GM12878 (cell line): ENCODE results near the gene SNAP47. TPM values are rescaled to one million over a fixed set of nuclear protein-coding genes. Genes with fewer than 3 reads are reported as not detected.

Experiments
- ATAC-seq: fragments of 200-7000 bp; cut with Tn5 transposase; 3 replicates; pipeline ENCODE4 v1.9.1; 2020; ENCODE audit warnings: mild to moderate bottlenecking, moderate library complexity
- BruUV-seq: library from RNA; stranded (reverse); fragments of 400-500 nt; replicated peaks from 2 replicates; lab custom pipeline; 2021; lab: Mats Ljungman, UMichigan
- CTCF ChIA-PET: fragments of 300-600 bp; sonication (Branson Sonifier 250); formaldehyde crosslinking; extraction: SDS; loops from one replicate; lab custom pipeline; 2021; ENCODE audit warnings: inconsistent platforms; lab: Yijun Ruan, JAX
- POLR2A ChIA-PET: fragments of 350-600 bp; formaldehyde crosslinking; extraction: SDS; loops from one replicate; lab custom pipeline; 2021; ENCODE audit warnings: inconsistent platforms; lab: Charles Lee
- RAD21 ChIA-PET: fragments of 300-600 bp; sonication (Branson Sonifier 250); formaldehyde crosslinking; loops from one replicate; lab custom pipeline; 2023; ENCODE audit warnings: antibody characterized with exemption; ENCODE audit not compliant: unreplicated experiment; lab: Charles Lee
- SMC1A ChIA-PET: fragments of 300-600 bp; sonication (Branson Sonifier 250); formaldehyde crosslinking; loops from one replicate; lab custom pipeline; 2023; ENCODE audit not compliant: unreplicated experiment, uncharacterized antibody; lab: Charles Lee
- DNase-seq: peaks from one replicate; pipeline ENCODE4 v3.0.0-alpha.2; 2011; ENCODE audit warnings: low read depth, low spot score
- FAIRE-seq: peaks from 3 replicates; lab custom pipeline; 2011; peaks lifted over from hg19 to GRCh38; lab: Jason Lieb, UNC
- H2AFZ ChIP-seq: 2 replicates; pipeline ENCODE4 v1.6.0; 2011; ENCODE audit warnings: low read depth, low read length, control low read depth; ENCODE audit not compliant: control insufficient read depth
- H3K27ac ChIP-seq: 2 replicates; pipeline ENCODE4 v1.5.1; 2011; ENCODE audit warnings: control low read depth; ENCODE audit not compliant: control insufficient read depth, insufficient read depth
- H3K27me3 ChIP-seq, 2 experiments: replicated peaks in 1 of 2; 2 replicates each; pipeline versions ENCODE4 v1.6.0 to v1.6.1; 2011; ENCODE audit warnings: low read length in 1 of 2; ENCODE audit not compliant: control insufficient read depth in 2 of 2, insufficient read depth in 2 of 2
- H3K36me3 ChIP-seq, 2 experiments: 2 replicates each; pipeline ENCODE4 v1.5.1; 2011; ENCODE audit warnings: low read length in 1 of 2; ENCODE audit not compliant: control insufficient read depth in 2 of 2, insufficient read depth in 2 of 2
- H3K4me1 ChIP-seq: 2 replicates; pipeline ENCODE4 v1.6.1; 2011; ENCODE audit warnings: mild to moderate bottlenecking, low read length, moderate library complexity, mixed read lengths; ENCODE audit not compliant: control insufficient read depth, insufficient read depth
- H3K4me2 ChIP-seq: 2 replicates; pipeline ENCODE4 v1.6.0; 2011; ENCODE audit warnings: control low read depth; ENCODE audit not compliant: control insufficient read depth, insufficient read depth
- H3K4me3 ChIP-seq: fragments of 200-600 bp; sonication (generic); 2 replicates; pipeline ENCODE4 v1.5.1; 2016
- H3K79me2 ChIP-seq: 2 replicates; pipeline ENCODE4 v1.6.0; 2011; ENCODE audit warnings: low read length; ENCODE audit not compliant: control insufficient read depth, insufficient read depth
- H3K9ac ChIP-seq: 2 replicates; pipeline ENCODE4 v1.8.0; 2011; ENCODE audit warnings: low read length, control low read depth, mixed read lengths; ENCODE audit not compliant: control insufficient read depth, insufficient read depth
- H3K9me3 ChIP-seq: replicated peaks from 3 replicates; pipeline ENCODE4 v1.5.1; 2011; ENCODE audit warnings: mild to moderate bottlenecking, low read length; ENCODE audit not compliant: control insufficient read depth, insufficient read depth
- H4K20me1 ChIP-seq: 2 replicates; pipeline ENCODE4 v1.6.0; 2011; ENCODE audit not compliant: control insufficient read depth, insufficient read depth
- CREM ChIP-seq: IDR thresholded peaks from 2 replicates; pipeline ENCODE4 v1.6.1; 2014; ENCODE audit warnings: antibody characterized with exemption, low read depth
- FOS ChIP-seq: IDR thresholded peaks from 3 replicates; pipeline ENCODE4 v1.6.1; 2011; ENCODE audit warnings: borderline replicate concordance; ENCODE audit not compliant: insufficient read length; ENCODE audit errors: extremely low read depth
- FOXK2 ChIP-seq: fragments of 450-650 bp; IDR thresholded peaks from 2 replicates; pipeline ENCODE4 v1.6.1; 2017; ENCODE audit warnings: mild to moderate bottlenecking, moderate library complexity
- HDAC6 ChIP-seq: fragments of 200-600 bp; sonication (generic); IDR thresholded peaks from one replicate; pipeline ENCODE4 v1.8.0; 2017; ENCODE audit warnings: antibody characterized with exemption; ENCODE audit not compliant: unreplicated experiment
- IKZF2 ChIP-seq, 2 experiments: fragments of 450-650 bp; IDR thresholded peaks; 2 replicates each; pipeline ENCODE4 v1.6.1; 2017; ENCODE audit warnings: mild to moderate bottlenecking in 2 of 2, moderate library complexity in 2 of 2
- KDM1A ChIP-seq: fragments of 200-600 bp; sonication (generic); IDR thresholded peaks from 2 replicates; pipeline ENCODE4 v1.6.1; 2016; ENCODE audit warnings: borderline replicate concordance
- MTA2 ChIP-seq: fragments of 450-650 bp; IDR thresholded peaks from 2 replicates; pipeline ENCODE4 v1.6.1; 2016; ENCODE audit warnings: low read depth, mild to moderate bottlenecking, moderate library complexity
- MTA3 ChIP-seq: IDR thresholded peaks from 2 replicates; pipeline ENCODE4 v1.6.1; 2012; ENCODE audit warnings: low read length, inconsistent platforms, borderline replicate concordance
- MXI1 ChIP-seq: fragments of 150-350 bp; IDR thresholded peaks from 2 replicates; pipeline ENCODE4 v1.6.1; 2011; ENCODE audit warnings: low read depth, mild to moderate bottlenecking, inconsistent platforms, low read length, improper control_type of control experiment
- SMAD5 ChIP-seq: IDR thresholded peaks from 2 replicates; pipeline ENCODE4 v1.6.1; 2016; ENCODE audit warnings: antibody characterized with exemption, low read depth
- STAT1 ChIP-seq: fragments of 450-650 bp; conservative IDR thresholded peaks from 2 replicates; pipeline ENCODE4 v1.6.1; 2014; ENCODE audit warnings: antibody characterized with exemption, mild to moderate bottlenecking
- WGBS: methylation state at CpG from one replicate; pipeline ENCODE4 v1.1.6; 2016; ENCODE audit warnings: low lambda C conversion rate; ENCODE audit not compliant: insufficient replicate concordance, insufficient coverage; ENCODE audit errors: missing lambda C conversion rate; 5-methylcytosine and 5-hydroxymethylcytosine counted together
- in situ Hi-C: fragments of 300-500 bp; cut with MboI; formaldehyde crosslinking; loops from 9 replicates; pipeline ENCODE4 v1.14.3; 2018; ENCODE audit warnings: mixed read lengths
- intact Hi-C: fragments of 100-400 bp; cut with micrococcal nuclease; formaldehyde crosslinking; loops from one replicate; pipeline ENCODE4 v1.14.2; 2022; ENCODE audit not compliant: unreplicated experiment
- polyA plus RNA-seq, 11 experiments: library from polyadenylated mRNA; depleted of rRNA in 4 of 11; unstranded in 6 of 11; stranded (reverse) in 5 of 11; fragments of >200 nt; fragmentation: Nextera tagmentation in 4 of 11; fragmentation: Illumina TruSeq in 1 of 11; extraction: Ambion mirVana in 4 of 11; extraction: Trizol in 1 of 11; gene quantifications; 1 replicate in 1 of 11; 2 replicates in 10 of 11; pipeline versions ENCODE4 v1.2.1 to v1.2.3, GENCODE V29; 2011 to 2016; ENCODE audit warnings: inconsistent platforms in 2 of 11, missing spikeins in 2 of 11, low read depth in 1 of 11
- total RNA-seq, 4 experiments: library from RNA; depleted of rRNA in 3 of 4; stranded (reverse); fragments of >200 nt in 3 of 4; fragmentation: Illumina TruSeq in 1 of 4; extraction: Trizol in 1 of 4; gene quantifications; 2 replicates each; pipeline versions ENCODE4 v1.2.1 to v1.2.3, GENCODE V29; 2013 to 2021
- TF ChIP-seq, protein P1 (sequence below): fragments of 450-650 bp; IDR thresholded peaks from 2 replicates; pipeline ENCODE4 v1.6.1; 2017; ENCODE audit warnings: low read depth, mild to moderate bottlenecking, moderate library complexity
- TF ChIP-seq, protein P2 (sequence below): IDR thresholded peaks from 2 replicates; pipeline ENCODE4 v1.6.1; 2012; ENCODE audit warnings: improper control_type of control experiment, low read depth, low read length; ENCODE audit not compliant: insufficient replicate concordance
- TF ChIP-seq, protein P3 (sequence below): fragments of 450-650 bp; IDR thresholded peaks from 2 replicates; pipeline ENCODE4 v1.6.1; 2017; ENCODE audit warnings: borderline replicate concordance

The SNAP47 gene
- total and polyA plus RNA-seq, 10 of the 15 experiments (the other 5 are each of a cell fraction or from before 2014, with no cell fraction given) = 1.3 to 39.6 (median 25.2) TPM

DNA sequence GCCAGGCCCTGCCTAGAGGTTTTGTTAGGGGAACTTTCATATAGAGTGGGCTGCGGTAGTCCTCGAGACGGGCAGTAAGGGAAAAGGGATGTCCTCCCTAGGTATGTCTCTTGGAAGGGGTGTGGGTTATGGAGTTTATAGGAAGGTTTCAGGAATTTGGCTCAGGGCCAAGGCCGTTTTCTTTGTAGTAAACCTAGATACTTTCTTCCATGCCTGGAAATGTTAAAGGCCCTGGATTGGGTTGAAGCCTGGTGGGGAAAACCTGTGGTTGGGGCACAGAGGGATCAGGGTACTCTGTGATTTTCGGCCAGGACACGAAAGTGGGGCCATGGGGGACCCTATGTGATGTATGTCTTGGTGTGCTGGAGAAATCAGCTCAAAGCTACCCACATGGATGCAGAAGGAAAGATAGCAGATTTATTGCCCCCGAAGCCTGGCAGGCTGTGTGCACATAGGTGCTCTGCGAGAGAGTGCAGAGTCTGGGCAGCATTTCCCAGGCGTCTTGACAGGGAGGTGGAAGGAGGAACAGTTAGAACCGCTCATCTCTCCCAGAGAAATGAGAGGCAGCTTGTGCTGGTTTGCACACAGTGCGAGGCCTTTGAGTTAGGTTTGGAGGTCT, 1.7 kb downstream of the SNAP47 start:
- DNase-seq (no peak), FAIRE-seq (no peak)
- ChIA-PET CTCF (no interaction called here), SMC1A (no interaction called here)
- Histone ChIP-seq H3K27ac (no peak overlapping the region), H3K27me3 (no peaks in the 10 kb centered on the region)
- TF ChIP-seq SMAD5 = no peak
- no peak for TF ChIP-seq MXI1
- TF ChIP-seq, protein P1, sequence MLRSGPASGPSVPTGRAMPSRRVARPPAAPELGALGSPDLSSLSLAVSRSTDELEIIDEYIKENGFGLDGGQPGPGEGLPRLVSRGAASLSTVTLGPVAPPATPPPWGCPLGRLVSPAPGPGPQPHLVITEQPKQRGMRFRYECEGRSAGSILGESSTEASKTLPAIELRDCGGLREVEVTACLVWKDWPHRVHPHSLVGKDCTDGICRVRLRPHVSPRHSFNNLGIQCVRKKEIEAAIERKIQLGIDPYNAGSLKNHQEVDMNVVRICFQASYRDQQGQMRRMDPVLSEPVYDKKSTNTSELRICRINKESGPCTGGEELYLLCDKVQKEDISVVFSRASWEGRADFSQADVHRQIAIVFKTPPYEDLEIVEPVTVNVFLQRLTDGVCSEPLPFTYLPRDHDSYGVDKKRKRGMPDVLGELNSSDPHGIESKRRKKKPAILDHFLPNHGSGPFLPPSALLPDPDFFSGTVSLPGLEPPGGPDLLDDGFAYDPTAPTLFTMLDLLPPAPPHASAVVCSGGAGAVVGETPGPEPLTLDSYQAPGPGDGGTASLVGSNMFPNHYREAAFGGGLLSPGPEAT = no peak
- TF ChIP-seq IKZF2 (IDR thresholded peaks at IDR 0.05) = no peak
- TF ChIP-seq MTA2 = no peak
- TF ChIP-seq HDAC6 = no peak
- TF ChIP-seq MTA3 = no peak
- no peak for TF ChIP-seq STAT1
- TF ChIP-seq, protein P2, sequence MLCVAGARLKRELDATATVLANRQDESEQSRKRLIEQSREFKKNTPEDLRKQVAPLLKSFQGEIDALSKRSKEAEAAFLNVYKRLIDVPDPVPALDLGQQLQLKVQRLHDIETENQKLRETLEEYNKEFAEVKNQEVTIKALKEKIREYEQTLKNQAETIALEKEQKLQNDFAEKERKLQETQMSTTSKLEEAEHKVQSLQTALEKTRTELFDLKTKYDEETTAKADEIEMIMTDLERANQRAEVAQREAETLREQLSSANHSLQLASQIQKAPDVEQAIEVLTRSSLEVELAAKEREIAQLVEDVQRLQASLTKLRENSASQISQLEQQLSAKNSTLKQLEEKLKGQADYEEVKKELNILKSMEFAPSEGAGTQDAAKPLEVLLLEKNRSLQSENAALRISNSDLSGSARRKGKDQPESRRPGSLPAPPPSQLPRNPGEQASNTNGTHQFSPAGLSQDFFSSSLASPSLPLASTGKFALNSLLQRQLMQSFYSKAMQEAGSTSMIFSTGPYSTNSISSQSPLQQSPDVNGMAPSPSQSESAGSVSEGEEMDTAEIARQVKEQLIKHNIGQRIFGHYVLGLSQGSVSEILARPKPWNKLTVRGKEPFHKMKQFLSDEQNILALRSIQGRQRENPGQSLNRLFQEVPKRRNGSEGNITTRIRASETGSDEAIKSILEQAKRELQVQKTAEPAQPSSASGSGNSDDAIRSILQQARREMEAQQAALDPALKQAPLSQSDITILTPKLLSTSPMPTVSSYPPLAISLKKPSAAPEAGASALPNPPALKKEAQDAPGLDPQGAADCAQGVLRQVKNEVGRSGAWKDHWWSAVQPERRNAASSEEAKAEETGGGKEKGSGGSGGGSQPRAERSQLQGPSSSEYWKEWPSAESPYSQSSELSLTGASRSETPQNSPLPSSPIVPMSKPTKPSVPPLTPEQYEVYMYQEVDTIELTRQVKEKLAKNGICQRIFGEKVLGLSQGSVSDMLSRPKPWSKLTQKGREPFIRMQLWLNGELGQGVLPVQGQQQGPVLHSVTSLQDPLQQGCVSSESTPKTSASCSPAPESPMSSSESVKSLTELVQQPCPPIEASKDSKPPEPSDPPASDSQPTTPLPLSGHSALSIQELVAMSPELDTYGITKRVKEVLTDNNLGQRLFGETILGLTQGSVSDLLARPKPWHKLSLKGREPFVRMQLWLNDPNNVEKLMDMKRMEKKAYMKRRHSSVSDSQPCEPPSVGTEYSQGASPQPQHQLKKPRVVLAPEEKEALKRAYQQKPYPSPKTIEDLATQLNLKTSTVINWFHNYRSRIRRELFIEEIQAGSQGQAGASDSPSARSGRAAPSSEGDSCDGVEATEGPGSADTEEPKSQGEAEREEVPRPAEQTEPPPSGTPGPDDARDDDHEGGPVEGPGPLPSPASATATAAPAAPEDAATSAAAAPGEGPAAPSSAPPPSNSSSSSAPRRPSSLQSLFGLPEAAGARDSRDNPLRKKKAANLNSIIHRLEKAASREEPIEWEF = no peak
- TF ChIP-seq FOXK2 = no peak
- TF ChIP-seq CREM = no peak
- TF ChIP-seq, protein P3, sequence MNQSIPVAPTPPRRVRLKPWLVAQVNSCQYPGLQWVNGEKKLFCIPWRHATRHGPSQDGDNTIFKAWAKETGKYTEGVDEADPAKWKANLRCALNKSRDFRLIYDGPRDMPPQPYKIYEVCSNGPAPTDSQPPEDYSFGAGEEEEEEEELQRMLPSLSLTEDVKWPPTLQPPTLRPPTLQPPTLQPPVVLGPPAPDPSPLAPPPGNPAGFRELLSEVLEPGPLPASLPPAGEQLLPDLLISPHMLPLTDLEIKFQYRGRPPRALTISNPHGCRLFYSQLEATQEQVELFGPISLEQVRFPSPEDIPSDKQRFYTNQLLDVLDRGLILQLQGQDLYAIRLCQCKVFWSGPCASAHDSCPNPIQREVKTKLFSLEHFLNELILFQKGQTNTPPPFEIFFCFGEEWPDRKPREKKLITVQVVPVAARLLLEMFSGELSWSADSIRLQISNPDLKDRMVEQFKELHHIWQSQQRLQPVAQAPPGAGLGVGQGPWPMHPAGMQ = no peak
- no peak for TF ChIP-seq FOS
- no peak for TF ChIP-seq KDM1A
- TF ChIP-seq, all 136 proteins: peak for 0
- intact Hi-C loops (loop anchor here (10.0 kb wide), 1 partner anchor 48 kb away; no protein-coding TSS in a partner anchor), in situ Hi-C loops (no loop called here)
- H3K9me3 ChIP-seq = no peaks in the 10 kb centered on the region
- peaks cover 3% of the 10 kb centered on the region; the same call in 1 of the 2 replicates for H3K4me1 ChIP-seq
- ChIA-PET RAD21 (no interaction called here), POLR2A (interaction anchor here (0.6 kb wide), 1 partner anchor 976 kb away, joined by 8 read pairs; no protein-coding TSS in a partner anchor)
- TSS peak; percentile 51 for BruUV-seq
- H3K79me2 ChIP-seq = peaks cover 33% of the 10 kb centered on the region
- H3K4me2 ChIP-seq = peak overlapping the region; percentile 45
- no peak for ATAC-seq
- H2AFZ ChIP-seq = no peak overlapping the region
- 88% methylated on average over 11 of the region's 11 CpGs for WGBS
- H4K20me1 ChIP-seq = no peaks in the 10 kb centered on the region
- peaks cover 0 to 6% of the 10 kb centered on the region in 2 experiments; a peak in 3 of 4 replicates for H3K36me3 ChIP-seq
- no peak overlapping the region for H3K9ac ChIP-seq
- H3K4me3 ChIP-seq = no peak overlapping the region
